A673 (cell line): Measurements from ENCODE around the gene PCID2. TPM values are rescaled to one million over a fixed set of nuclear protein-coding genes. Genes with fewer than 3 reads are reported as not detected.

Experiments
- BruUV-seq: library from RNA; stranded (reverse); fragments of 400-500 nt; replicated peaks from 2 replicates; lab custom pipeline; 2021; lab: Mats Ljungman, UMichigan
- CTCF ChIA-PET: fragments of 300-600 bp; sonication (Branson Sonifier 250); formaldehyde crosslinking; loops from one replicate; lab custom pipeline; 2022; ENCODE audit warnings: antibody characterized with exemption; lab: Charles Lee
- POLR2A ChIA-PET: fragments of 300-600 bp; sonication (Branson Sonifier 250); formaldehyde crosslinking; loops from one replicate; lab custom pipeline; 2022; ENCODE audit warnings: antibody characterized with exemption; ENCODE audit not compliant: low non-redundant PET; lab: Charles Lee
- DNase-seq: peaks from one replicate; pipeline ENCODE4 v3.0.0-alpha.2; 2015; ENCODE audit warnings: low spot score
- H3K27ac ChIP-seq: fragments of 200-600 bp; sonication (generic); 2 replicates; pipeline ENCODE4 v1.5.1; 2016; ENCODE audit warnings: mixed run types, low read depth, mild to moderate bottlenecking, mixed read lengths, antibody characterized with exemption, low read length; ENCODE audit not compliant: poor library complexity, severe bottlenecking
- H3K27me3 ChIP-seq: fragments of 200-600 bp; sonication (generic); replicated peaks from 2 replicates; pipeline ENCODE4 v1.6.1; 2017; ENCODE audit warnings: mixed run types, low read depth, mild to moderate bottlenecking, mixed read lengths, antibody characterized with exemption, low read length; ENCODE audit not compliant: insufficient read depth, poor library complexity
- H3K36me3 ChIP-seq: fragments of 200-600 bp; sonication (generic); 2 replicates; pipeline ENCODE4 v1.6.1; 2016; ENCODE audit warnings: mixed run types, mild to moderate bottlenecking, mixed read lengths, antibody characterized with exemption, low read length; ENCODE audit not compliant: insufficient read depth, poor library complexity, severe bottlenecking
- H3K4me1 ChIP-seq: fragments of 200-600 bp; sonication (generic); 2 replicates; pipeline ENCODE4 v1.6.1; 2017; ENCODE audit warnings: mixed run types, mild to moderate bottlenecking, mixed read lengths, antibody characterized with exemption, low read length; ENCODE audit not compliant: insufficient read depth, poor library complexity, severe bottlenecking
- H3K4me3 ChIP-seq: fragments of 200-600 bp; sonication (generic); 2 replicates; pipeline ENCODE4 v1.5.1; 2016; ENCODE audit warnings: low read depth, mixed run types, mild to moderate bottlenecking, mixed read lengths, low read length; ENCODE audit not compliant: poor library complexity, severe bottlenecking
- H3K9me3 ChIP-seq: fragments of 200-600 bp; sonication (generic); 2 replicates; pipeline ENCODE4 v1.6.1; 2016; ENCODE audit warnings: mixed run types, low read depth, mild to moderate bottlenecking, mixed read lengths, antibody characterized with exemption, low read length; ENCODE audit not compliant: poor library complexity, severe bottlenecking
- CTCF ChIP-seq: fragments of 300-800, 200-600 bp; sonication (generic); conservative IDR thresholded peaks from 2 replicates; pipeline ENCODE4 v1.5.1; 2017; ENCODE audit warnings: low read depth, mild to moderate bottlenecking, antibody characterized with exemption, low read length, moderate library complexity, mixed read lengths
- EZH2 ChIP-seq: fragments of 200-600 bp; sonication (generic); IDR thresholded peaks from 2 replicates; pipeline ENCODE4 v1.6.1; 2017; ENCODE audit warnings: borderline replicate concordance, low read depth, mild to moderate bottlenecking, mixed read lengths, antibody characterized with exemption, low read length; ENCODE audit not compliant: poor library complexity, severe bottlenecking
- intact Hi-C: fragments of 100-400 bp; cut with micrococcal nuclease; formaldehyde crosslinking; loops from one replicate; pipeline ENCODE4 v1.10.0; 2022; ENCODE audit not compliant: unreplicated experiment
- total RNA-seq: library from RNA; stranded (reverse); gene quantifications from 2 replicates; pipeline ENCODE4 v1.2.3, GENCODE V29; 2021

PCID2 gene
- total RNA-seq, 1 experiment from 2014 or later = 67.5 TPM

- DNase-seq = no peak
- Histone ChIP-seq H3K36me3 (peaks cover 30% of the 10 kb centered on the region), H3K27me3 (no peaks in the 10 kb centered on the region), H3K4me3 (no peak overlapping the region), H3K9me3 (no peaks in the 10 kb centered on the region), H3K4me1 (peaks cover 16% of the 10 kb centered on the region), H3K27ac (no peak overlapping the region)
- intact Hi-C loops = no loop called here
- ChIA-PET CTCF (no interaction called here), POLR2A (no interaction called here)
- no TSS peak for BruUV-seq
- TF ChIP-seq EZH2 = no peak
- TF ChIP-seq CTCF = peak; percentile 47
Observed at GRCh38 chr13:113220877-113221276, 12.4 kb upstream of the PCID2 start.

GRCh38 chr13:113220141-113220598 lies 11.7 kb upstream of the PCID2 start:
- Histone ChIP-seq H3K4me1 (peaks cover 23% of the 10 kb centered on the region), H3K9me3 (no peaks in the 10 kb centered on the region), H3K27me3 (no peaks in the 10 kb centered on the region), H3K4me3 (no peak overlapping the region), H3K27ac (no peak overlapping the region), H3K36me3 (peaks cover 23% of the 10 kb centered on the region)
- no TSS peak for BruUV-seq
- CTCF ChIA-PET = no interaction called here
- POLR2A ChIA-PET = no interaction called here
- intact Hi-C loops = no loop called here
- TF ChIP-seq EZH2 (no peak), CTCF (no peak)
- no peak for DNase-seq

GRCh38 chr13:113219256-113219940 lies 10.9 kb upstream of the PCID2 start:
- Histone ChIP-seq H3K4me1 (peaks cover 23% of the 10 kb centered on the region), H3K27me3 (no peaks in the 10 kb centered on the region), H3K36me3 (peaks cover 18% of the 10 kb centered on the region), H3K4me3 (no peak overlapping the region), H3K9me3 (no peaks in the 10 kb centered on the region), H3K27ac (no peak overlapping the region)
- intact Hi-C loops = no loop called here
- BruUV-seq = no TSS peak
- no peak for DNase-seq
- ChIA-PET POLR2A (no interaction called here), CTCF (no interaction called here)
- no peak for TF ChIP-seq EZH2
- TF ChIP-seq CTCF = no peak
